Heart right ventricle (tissue), 16 donors: Measurements from ENCODE around the gene PIGC. TPM values are rescaled to one million over a fixed set of nuclear protein-coding genes. Genes with fewer than 3 reads are reported as not detected.

Experiments
- ATAC-seq, 8 donors: fragments of 200-7000 bp; cut with Tn5 transposase; one replicate each; pipeline ENCODE4 v1.9.1; 2020; ENCODE audit warnings: mild to moderate bottlenecking in 8 of 8, moderate library complexity in 8 of 8, moderate number of reproducible peaks in 1 of 8
- DNase-seq, 2 donors: peaks; one replicate each; pipeline ENCODE4 v3.0.0-alpha.2; 2020
- H3K27ac ChIP-seq, 10 donors: fragments of 200-600 bp; sonication (generic) in 2 of 10; one replicate each; pipeline versions ENCODE4 v1.5.0 to v1.8.0; 2020 to 2022; ENCODE audit warnings: mild to moderate bottlenecking in 3 of 10
- H3K27me3 ChIP-seq, 7 donors: fragments of 200-600 bp; one replicate each; pipeline ENCODE4 v1.8.0; 2021 to 2022; ENCODE audit warnings: mild to moderate bottlenecking in 2 of 7
- H3K36me3 ChIP-seq, 9 donors: fragments of 200-600 bp; sonication (generic) in 1 of 9; one replicate each; pipeline versions ENCODE4 v1.5.0 to v1.8.0; 2020 to 2022; ENCODE audit warnings: mild to moderate bottlenecking in 2 of 9
- H3K4me1 ChIP-seq, 9 donors: fragments of 200-600 bp; sonication (generic) in 1 of 9; one replicate each; pipeline versions ENCODE4 v1.5.0 to v1.8.0; 2020 to 2022; ENCODE audit warnings: mild to moderate bottlenecking in 4 of 9
- H3K4me3 ChIP-seq, 10 donors: fragments of 200-600 bp; sonication (generic) in 2 of 10; one replicate each; pipeline versions ENCODE4 v1.5.0 to v1.8.0; 2020 to 2022; ENCODE audit warnings: mild to moderate bottlenecking in 7 of 10, moderate library complexity in 2 of 10
- H3K9me3 ChIP-seq, 11 donors: fragments of 200-600 bp in 10 of 11; sonication (generic) in 2 of 11; one replicate each; pipeline versions ENCODE4 v1.5.0 to v1.8.0; 2013 to 2022; ENCODE audit warnings: mild to moderate bottlenecking in 2 of 11, control low read depth in 1 of 11, moderate library complexity in 1 of 11
- CTCF ChIP-seq, 9 donors: fragments of 200-600 bp; sonication (generic) in 2 of 9; IDR thresholded peaks; one replicate each; pipeline versions ENCODE4 v1.5.0 to v1.8.0; 2021 to 2022; ENCODE audit warnings: antibody characterized with exemption in 9 of 9, mild to moderate bottlenecking in 5 of 9, moderate library complexity in 1 of 9
- WGBS, 2 donors: extraction: QIAGEN DNeasy Blood & Tissue Kit; methylation state at CpG; one replicate each; pipeline ENCODE4 v1.1.7; 2013; ENCODE audit warnings: inconsistent platforms in 1 of 2; 5-methylcytosine and 5-hydroxymethylcytosine counted together
- intact Hi-C, 10 donors: fragments of 100-400 bp; cut with DNase I; formaldehyde crosslinking; loops; one replicate each; pipeline versions ENCODE4 v1.11.1 to v1.14.2; 2022
- polyA plus RNA-seq, 2 donors: library from polyadenylated mRNA; stranded (reverse); fragments of 200-250 nt; gene quantifications; one replicate each; pipeline ENCODE4 v1.2.3, GENCODE V29; 2013
- total RNA-seq, 10 donors: library from RNA; stranded (reverse); fragmentation: NEBNext Ultra II Directional in 3 of 10; extraction: Animal tissue kit (Norgen Biotek cat#: 25700) in 3 of 10; gene quantifications; one replicate each; pipeline versions ENCODE4 v1.2.1 to v1.2.4, GENCODE V29; 2021 to 2023
- donor health status: Arrhythmogenic right ventricular cardiomyopathy.
- donor health status: ischemic (EF 13 %, LVEDD 7.1; RV severe dilation, severe dysfunction).
- donor health status: healthy with polysubstance abuse.
- donor health status: DM: no; HTN: yes; CAD: no.
- donor health status: DM: no; HTN: no; CAD: no.
- donor health status: ischemic (EF 25% LVEDD 6.9; RV normal size, moderate dysfunction).
- donor health status: ischemic (EF 25% LVEDD 5.7; RV mildly dilated, moderate dysfunction).
- donor health status: healthy.
- donor health status: DM: yes; HTN: yes; CAD: no.
- donor health status: Ischemic cardiomyopathy.
- donor health status: ischemic (EF 35%, LVEDD 5.7; RV mildly dilated, moderate dysfunction).
- donor health status: nonischemic (EF 11% LVEDD 7.7; RV severe dilation, severe dysfunction).
- donor health status: DM: yes; HTN: yes; CAD: no.
- donor health status: PGD.
- donor health status: ischemic (EF 29% LVEDD 5.4; RV normal size, mild dysfunction).
- donor health status: nonischemic (EF 23%, LVEDD 6.1; RV moderate dilation, normal function).

The PIGC gene
- total and polyA plus RNA-seq, 12 donors: 9.3 to 21.2 (median 13.9) TPM

- WGBS, 2 donors: 91 to 97% methylated on average over 5 of the region's 5 CpGs
- no peak for TF ChIP-seq CTCF (IDR thresholded peaks at IDR 0.05)
- DNase-seq (no peak), ATAC-seq (no peak)
- H3K9me3 ChIP-seq: no peaks in the 10 kb centered on the region
- H3K27ac ChIP-seq: peak overlapping the region in 3 of 10 donors; percentile 67 to 80 (median 72)
- no peaks in the 10 kb centered on the region for H3K36me3 ChIP-seq
- H3K4me1 ChIP-seq: peaks cover 4 to 84% (median 48%) of the 10 kb centered on the region in 9 donors
- H3K4me3 ChIP-seq: no peak overlapping the region
- no peaks in the 10 kb centered on the region for H3K27me3 ChIP-seq
- intact Hi-C loops: loop anchor here in 7 of 10 donors (5.0 to 10.0 kb wide), 7 partner anchors 38 to 303 kb away; no protein-coding TSS in a partner anchor
These were observed 49.1 kb downstream of the PIGC start for GRCh38 chr1:172394811-172395210.

GRCh38 chr1:172394141-172394751 lies 49.6 kb downstream of the PIGC start:
- no peak for DNase-seq
- Histone ChIP-seq H3K36me3 (no peaks in the 10 kb centered on the region), H3K9me3 (no peaks in the 10 kb centered on the region), H3K4me1 (peaks cover 4 to 82% (median 48%) of the 10 kb centered on the region in 9 donors), H3K4me3 (no peak overlapping the region), H3K27ac (peak overlapping the region in 7 of 10 donors; percentile 35 to 80 (median 61)), H3K27me3 (no peaks in the 10 kb centered on the region)
- 29 to 37% methylated on average over 4 of the region's 4 CpGs for WGBS, 2 donors
- no peak for ATAC-seq
- intact Hi-C loops: loop anchor here in 4 of 10 donors (10.0 kb wide), 3 partner anchors 49 to 249 kb away; no protein-coding TSS in a partner anchor
- no peak for TF ChIP-seq CTCF (IDR thresholded peaks at IDR 0.05)

- Histone ChIP-seq H3K27me3 (no peaks in the 10 kb centered on the region), H3K4me1 (peaks cover 4 to 73% (median 39%) of the 10 kb centered on the region in 9 donors), H3K9me3 (no peaks in the 10 kb centered on the region), H3K27ac (peak overlapping the region in 6 of 10 donors; percentile 46 to 80 (median 64)), H3K36me3 (no peaks in the 10 kb centered on the region), H3K4me3 (no peak overlapping the region)
- DNase-seq: no peak
- 78 to 79% methylated on average over 5 of the region's 5 CpGs for WGBS, 2 donors
- intact Hi-C loops: loop anchor here in 4 of 10 donors (10.0 kb wide), 3 partner anchors 49 to 249 kb away; no protein-coding TSS in a partner anchor
- no peak for TF ChIP-seq CTCF (IDR thresholded peaks at IDR 0.05)
- peak in 5 of 8 donors; percentile 18 to 38 (median 22) for ATAC-seq
These were observed 50.5 kb downstream of the PIGC start for GRCh38 chr1:172393354-172393753.

GRCh38 chr1:172391976-172392375 lies 51.9 kb downstream of the PIGC start:
- H3K4me3 ChIP-seq: no peak overlapping the region
- no peak for TF ChIP-seq CTCF (IDR thresholded peaks at IDR 0.05)
- H3K27ac ChIP-seq: peak overlapping the region in 2 of 10 donors; percentile 78 to 79
- ATAC-seq (no peak), DNase-seq (no peak)
- H3K27me3 ChIP-seq: no peaks in the 10 kb centered on the region
- H3K36me3 ChIP-seq: no peaks in the 10 kb centered on the region
- peaks cover 4 to 59% (median 32%) of the 10 kb centered on the region in 9 donors for H3K4me1 ChIP-seq
- no peaks in the 10 kb centered on the region for H3K9me3 ChIP-seq
- 94 to 95% methylated on average over 1 of the region's 1 CpG for WGBS, 2 donors
- intact Hi-C loops: loop anchor here in 4 of 10 donors (10.0 kb wide), 3 partner anchors 47 to 247 kb away; no protein-coding TSS in a partner anchor

Other genes starting within 250 kb of the PIGC start
- gene C1orf105, start 23.4 kb downstream of the PIGC start, total RNA-seq: 10 to 100 TPM in 4 of 10 donors, 1 to 10 TPM in 6; 4.5 to 52.7 (median 8.6) TPM
- gene C1orf105, start 23.4 kb downstream of the PIGC start, polyA plus RNA-seq: 10 to 100 TPM in 1 of 2 donors, 1 to 10 TPM in 1; 1.1 to 19.5 TPM
- gene SUCO, start 89.1 kb upstream of the PIGC start, total RNA-seq: 10 to 100 TPM; 18.5 to 31.4 (median 27.0) TPM
- gene SUCO, start 89.1 kb upstream of the PIGC start, polyA plus RNA-seq: 10 to 100 TPM; 10.2 to 10.4 TPM
- gene FASLG, start 215.0 kb upstream of the PIGC start, total RNA-seq: 1 to 10 TPM in 1 of 10 donors, under 1 TPM in 2, not detected in 7; 0.11 to 1.7 (median 0.28) TPM
- under 1 TPM in 1 of 2 donors, not detected in 1; 0.03 TPM for gene FASLG, start 215.0 kb upstream of the PIGC start, polyA plus RNA-seq